GM12892 (cell line): ENCODE results near the gene CCNB3.

Source experiments
- POLR2A ChIP-seq: IDR thresholded peaks from 2 replicates; pipeline ENCODE4 v1.6.1; 2011; ENCODE audit warnings: low read depth, low read length, control low read depth
- TAF1 ChIP-seq: IDR thresholded peaks from 2 replicates; pipeline ENCODE4 v1.6.1; 2011; ENCODE audit warnings: low read depth, mild to moderate bottlenecking, control low read depth, low read length, borderline replicate concordance

GRCh38 chrX:50393902-50394301 lies 189.3 kb downstream of the CCNB3 start:
- TF ChIP-seq POLR2A = no peak
- TF ChIP-seq TAF1 = no peak
